ENCODE measurements around the gene TMEM245. TPM values are rescaled to one million over a fixed set of nuclear protein-coding genes. Genes with fewer than 3 reads are reported as not detected.

Gene TMEM245
- total and polyA plus RNA-seq, 2 donors (not counting 3 experiments of a cell fraction or from before 2014, with no cell fraction given), result 44.2 to 48.0 TPM

DNA sequence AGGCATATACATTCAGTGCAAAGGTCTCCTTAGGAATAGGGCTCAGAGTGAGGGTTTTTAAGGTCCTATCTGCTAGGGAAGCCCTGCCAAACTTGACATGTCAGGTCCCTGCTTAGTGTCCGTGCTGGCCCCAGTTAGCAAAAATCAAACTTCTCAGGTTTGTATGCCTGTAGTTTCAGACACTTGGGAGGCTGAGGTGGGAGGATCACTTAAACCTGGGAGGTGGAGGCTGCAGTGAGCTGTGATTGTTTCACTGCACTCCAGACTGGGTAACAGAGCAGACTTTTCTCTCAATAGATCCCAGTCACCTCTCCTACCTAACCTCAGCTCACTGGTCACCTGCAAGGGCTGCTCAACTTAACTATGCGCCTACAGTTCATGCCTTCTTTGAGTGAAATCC is 18.7 kb upstream of the TMEM245 start:
- H4K20me1 ChIP-seq (replicated peaks; ENCODE audit: control insufficient read depth, extremely low read depth, insufficient read depth, low read length), result no peaks in the 10 kb centered on the region
- no peaks in the 10 kb centered on the region for H3K9me3 ChIP-seq (replicated peaks; ENCODE audit: control insufficient read depth, insufficient read depth, low read length)
- H3K9ac ChIP-seq (replicated peaks; ENCODE audit: extremely low read depth, insufficient read depth, low read length), result no peak overlapping the region
- no peak for TF ChIP-seq GATA2 (IDR thresholded peaks at IDR 0.05; ENCODE audit: insufficient read depth, insufficient read length, low read depth, low read length)
- TF ChIP-seq FOS (IDR thresholded peaks at IDR 0.05; ENCODE audit: borderline replicate concordance, insufficient read depth, low read length), result no peak
- no peak for TF ChIP-seq EZH2 (IDR thresholded peaks at IDR 0.05; ENCODE audit: borderline replicate concordance, low read depth, low read length, severe bottlenecking)
- TF ChIP-seq, protein P1, sequence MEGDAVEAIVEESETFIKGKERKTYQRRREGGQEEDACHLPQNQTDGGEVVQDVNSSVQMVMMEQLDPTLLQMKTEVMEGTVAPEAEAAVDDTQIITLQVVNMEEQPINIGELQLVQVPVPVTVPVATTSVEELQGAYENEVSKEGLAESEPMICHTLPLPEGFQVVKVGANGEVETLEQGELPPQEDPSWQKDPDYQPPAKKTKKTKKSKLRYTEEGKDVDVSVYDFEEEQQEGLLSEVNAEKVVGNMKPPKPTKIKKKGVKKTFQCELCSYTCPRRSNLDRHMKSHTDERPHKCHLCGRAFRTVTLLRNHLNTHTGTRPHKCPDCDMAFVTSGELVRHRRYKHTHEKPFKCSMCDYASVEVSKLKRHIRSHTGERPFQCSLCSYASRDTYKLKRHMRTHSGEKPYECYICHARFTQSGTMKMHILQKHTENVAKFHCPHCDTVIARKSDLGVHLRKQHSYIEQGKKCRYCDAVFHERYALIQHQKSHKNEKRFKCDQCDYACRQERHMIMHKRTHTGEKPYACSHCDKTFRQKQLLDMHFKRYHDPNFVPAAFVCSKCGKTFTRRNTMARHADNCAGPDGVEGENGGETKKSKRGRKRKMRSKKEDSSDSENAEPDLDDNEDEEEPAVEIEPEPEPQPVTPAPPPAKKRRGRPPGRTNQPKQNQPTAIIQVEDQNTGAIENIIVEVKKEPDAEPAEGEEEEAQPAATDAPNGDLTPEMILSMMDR (IDR thresholded peaks at IDR 0.05; ENCODE audit: extremely low read depth in 1 of 2, insufficient read depth in 1 of 2, low read depth in 1 of 2, low read length in 2 of 2), result no peak
- TF ChIP-seq MYC (IDR thresholded peaks at IDR 0.05; ENCODE audit: low read depth, low read length), result no peak
- TF ChIP-seq, protein P2, sequence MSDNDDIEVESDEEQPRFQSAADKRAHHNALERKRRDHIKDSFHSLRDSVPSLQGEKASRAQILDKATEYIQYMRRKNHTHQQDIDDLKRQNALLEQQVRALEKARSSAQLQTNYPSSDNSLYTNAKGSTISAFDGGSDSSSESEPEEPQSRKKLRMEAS (IDR thresholded peaks at IDR 0.05; ENCODE audit: insufficient read depth, insufficient read length), result no peak
- TF ChIP-seq POLR2A (IDR thresholded peaks at IDR 0.05; ENCODE audit: low read depth, low read length), result no peak
- TF ChIP-seq JUN (IDR thresholded peaks at IDR 0.05; ENCODE audit: borderline replicate concordance, insufficient read depth, insufficient read length, low read depth), result no peak
- no peak for TF ChIP-seq POLR2AphosphoS5 (IDR thresholded peaks at IDR 0.05; ENCODE audit: insufficient read depth, low read depth, low read length)
- no TSS peak for BruUV-seq (replicated peaks)
- no peaks in the 10 kb centered on the region for H3K36me3 ChIP-seq (ENCODE audit: control insufficient read depth in 2 of 2, extremely low read depth in 1 of 2, insufficient read depth in 2 of 2, low read length in 2 of 2)
- H3K79me2 ChIP-seq (ENCODE audit: control insufficient read depth, insufficient read depth, low read length), result no peaks in the 10 kb centered on the region
- peaks cover 3 to 4% of the 10 kb centered on the region in 2 experiments for H3K27me3 ChIP-seq (ENCODE audit: control insufficient read depth in 2 of 2, insufficient read depth in 2 of 2, low read length in 2 of 2)
- ChIA-PET POLR2A (no interaction called here), CTCF (no interaction called here)
- no peak overlapping the region for H2AFZ ChIP-seq (ENCODE audit: low read depth, low read length)
- H3K4me2 ChIP-seq (ENCODE audit: insufficient read depth, low read length), result no peak overlapping the region
- H3K9me1 ChIP-seq (replicated peaks; ENCODE audit: control insufficient read depth, extremely low read depth, insufficient read depth, low read length), result no peaks in the 10 kb centered on the region
- no peaks in the 10 kb centered on the region for H3K4me1 ChIP-seq (ENCODE audit: control insufficient read depth, extremely low read depth, insufficient read depth, low read length)
- dilution Hi-C loops (cut with MboI; ENCODE audit: extremely low pct_ligation_motif_present, low sequenced_read_pairs), result no loop called here
- DNase-seq (ENCODE audit: low read depth, low spot score), result no peak
- intact Hi-C loops (cut with micrococcal nuclease), result no loop called here
- no peak overlapping the region for H3K27ac ChIP-seq (ENCODE audit: insufficient read depth, low read depth, low read length)
- FAIRE-seq, result no peak
- H3K4me3 ChIP-seq (replicated peaks in 1 of 3; ENCODE audit: insufficient read depth in 1 of 3, low read depth in 1 of 3, low read length in 3 of 3), result no peak overlapping the region
